Fibroblast of skin of abdomen (primary cell): ENCODE measurements around the gene RNU4-1.
A peak's percentile ranks its signal among the peaks of the same experiment; 100 is the strongest.
"Not testable (repeated sequence)": the region's sequence is repeated elsewhere in the genome, so short reads cannot be mapped to it uniquely, and the experiment has no call there.

ENCODE experiments used
- DNase-seq: peaks from one replicate; pipeline ENCODE4 v3.0.0-alpha.2; 2013

Gene RNU4-1

GRCh38 chr12:120258323-120258896 is 34.6 kb downstream of the RNU4-1 start:
- DNase-seq, result no peak

DNA sequence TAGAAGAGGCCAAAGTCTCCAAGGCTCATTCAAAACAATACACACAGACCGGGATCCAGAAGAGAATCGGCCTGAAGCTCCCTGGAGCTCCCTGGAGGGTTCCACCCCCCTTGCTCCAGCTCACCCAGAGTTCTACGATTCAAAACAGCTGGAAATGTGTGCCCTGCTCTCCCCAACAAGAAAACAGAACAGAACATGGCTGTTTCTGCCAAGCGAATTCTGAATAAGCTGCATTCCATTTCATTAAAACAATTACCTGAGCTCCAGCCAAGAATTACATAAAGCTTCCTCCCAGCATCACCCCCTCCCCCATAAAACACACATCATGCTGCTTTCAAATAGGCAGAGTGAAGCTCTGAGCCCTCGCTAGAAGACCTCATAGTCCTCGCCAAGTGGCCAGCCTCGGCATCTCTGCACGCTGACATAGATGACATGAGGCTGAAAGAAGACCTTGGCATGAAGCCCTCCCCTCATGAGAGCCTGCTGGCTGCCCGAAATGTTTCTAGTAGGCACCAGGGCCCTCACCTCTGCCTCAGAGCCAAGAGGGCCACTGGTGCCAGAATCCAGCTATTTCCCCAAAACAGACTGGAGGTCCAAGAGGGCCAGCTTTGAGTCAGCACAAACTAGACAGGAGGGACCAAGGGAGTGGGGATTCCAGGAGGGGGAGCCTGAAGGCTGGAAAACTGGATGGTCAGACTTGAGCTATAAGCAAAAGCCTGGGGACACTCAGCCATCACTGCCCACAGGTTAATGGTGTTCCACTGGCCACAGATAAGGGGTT is 35.8 kb downstream of the RNU4-1 start:
- peak; percentile 96 for DNase-seq

DNA sequence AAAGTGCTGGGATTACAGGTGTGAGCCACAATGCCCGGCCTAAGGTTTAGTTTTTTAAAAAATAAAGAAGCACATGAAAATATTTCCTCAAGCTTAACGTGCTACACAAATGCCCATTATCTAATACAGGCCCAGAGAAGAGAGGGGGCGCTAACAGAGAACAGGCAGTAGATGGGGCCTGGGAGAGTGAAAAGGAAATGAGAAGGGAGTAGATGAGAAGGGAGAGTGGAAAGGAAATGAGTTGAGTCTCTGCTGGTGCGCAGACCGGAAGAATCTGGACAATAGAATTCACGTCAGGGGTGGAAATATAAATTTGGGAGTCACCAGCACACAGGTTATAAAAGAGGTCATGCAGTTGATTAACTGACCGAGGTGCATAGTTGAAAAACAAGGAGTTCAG is 38.2 kb downstream of the RNU4-1 start:
- DNase-seq, result no peak

GRCh38 chr12:120253313-120253712 is 39.7 kb downstream of the RNU4-1 start:
- not testable (repeated sequence) for DNase-seq

DNA sequence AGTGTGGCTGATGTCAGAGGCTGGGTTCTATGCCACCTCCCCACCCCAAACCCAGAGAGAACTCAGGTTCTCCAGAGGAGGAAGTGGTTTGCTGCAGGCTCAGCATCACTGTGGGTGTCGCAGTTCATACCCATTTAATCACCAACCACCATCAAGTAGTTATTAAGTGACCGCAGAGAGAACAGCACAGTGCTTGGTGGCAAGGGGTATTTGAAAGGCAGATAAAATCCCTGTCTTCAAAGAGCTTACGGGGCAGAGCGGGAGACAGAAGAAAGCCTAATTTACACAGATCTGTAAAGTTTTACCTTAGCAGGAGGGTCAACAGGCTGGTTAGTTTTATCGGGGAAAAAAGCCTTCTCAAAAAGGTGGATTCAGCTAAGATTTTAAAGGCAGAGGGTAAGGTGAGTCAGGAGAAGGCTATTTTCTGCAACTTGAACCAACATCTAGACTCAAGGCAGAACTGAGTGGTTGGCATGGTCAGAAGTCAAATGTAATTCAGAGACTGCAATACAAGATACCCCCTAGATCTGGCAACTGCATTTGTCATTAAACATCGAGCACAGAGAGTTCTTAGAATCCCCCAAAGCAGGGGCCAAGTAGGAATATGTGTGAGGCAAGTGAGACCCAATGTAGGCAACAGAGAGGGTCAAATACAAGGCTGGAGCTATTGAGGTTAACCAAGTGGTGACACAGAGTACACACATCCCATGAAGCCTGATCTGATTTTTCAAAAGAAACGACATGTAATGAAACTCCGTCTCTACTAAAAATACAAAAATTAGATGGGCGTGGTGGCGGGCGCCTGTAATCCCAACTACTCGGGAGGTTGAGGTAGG is 40.7 kb downstream of the RNU4-1 start:
- DNase-seq, result no peak

DNA sequence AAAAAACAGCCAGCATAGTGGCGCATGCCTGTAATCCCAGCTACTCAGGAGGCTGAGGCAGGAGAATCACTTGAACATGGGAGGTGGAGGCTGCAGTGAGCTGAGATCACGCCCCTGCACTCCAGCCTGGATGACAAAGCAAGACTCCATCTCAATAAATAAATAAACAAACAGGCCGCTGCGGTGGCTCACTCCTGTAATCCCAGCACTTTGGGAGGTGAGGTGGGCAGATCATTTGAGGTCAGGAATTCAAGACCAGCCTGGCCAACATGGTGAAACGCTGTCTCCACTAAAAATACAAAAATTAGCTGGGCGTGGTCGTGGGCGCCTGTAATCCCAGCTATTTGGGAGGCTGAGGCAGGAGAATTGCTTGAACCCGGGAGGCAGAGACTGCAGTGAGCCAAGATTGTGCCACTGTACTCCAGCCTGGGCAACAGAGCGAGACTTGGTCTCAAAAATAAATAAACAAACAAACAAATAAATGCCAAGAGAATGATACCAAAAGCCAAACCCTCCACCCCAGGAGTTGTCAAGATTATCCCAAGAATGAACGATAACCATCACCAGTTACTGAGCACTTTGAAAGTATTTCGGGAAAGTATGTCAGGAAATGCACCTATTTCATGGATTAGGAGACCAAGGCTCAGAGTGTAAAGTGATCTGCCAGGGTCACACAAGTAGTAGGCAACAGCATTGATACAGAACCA is 41.5 kb downstream of the RNU4-1 start:
- DNase-seq, result not testable (repeated sequence)

- no peak for DNase-seq
Measured at GRCh38 chr12:120249875-120250795, 42.9 kb downstream of the RNU4-1 start.

DNA sequence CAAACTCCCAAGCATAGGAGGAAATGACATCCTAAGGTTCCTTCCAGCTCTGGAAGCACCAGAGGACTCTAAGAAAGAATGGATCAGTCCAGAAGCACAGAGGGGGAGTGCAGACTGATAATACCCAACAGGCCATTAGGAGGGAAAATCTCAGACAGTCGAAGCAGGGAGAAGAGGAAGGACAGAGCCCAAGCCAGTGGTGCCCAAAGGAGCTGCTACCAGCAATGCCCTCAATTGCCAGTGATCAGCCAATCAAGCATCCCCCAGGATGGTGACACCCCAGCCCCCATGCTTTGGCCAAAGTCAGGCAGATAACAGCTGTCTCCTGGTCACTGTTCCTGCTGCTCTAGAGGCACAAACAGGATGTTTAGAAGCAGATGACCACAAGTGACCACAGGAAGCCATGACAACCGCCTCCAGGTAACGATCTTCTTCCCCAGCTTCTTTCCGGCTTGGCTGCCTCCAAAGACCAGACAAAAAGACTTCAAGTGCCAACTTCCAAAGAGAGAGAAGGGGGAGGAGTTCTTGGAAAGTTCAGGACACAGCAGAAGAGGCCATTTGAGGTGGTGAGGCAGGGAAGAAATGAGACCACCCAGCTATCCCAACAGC is 43.7 kb downstream of the RNU4-1 start:
- DNase-seq, result no peak

- DNase-seq, result peak; percentile 77
Measured at GRCh38 chr12:120247621-120248030, 45.4 kb downstream of the RNU4-1 start.

DNA sequence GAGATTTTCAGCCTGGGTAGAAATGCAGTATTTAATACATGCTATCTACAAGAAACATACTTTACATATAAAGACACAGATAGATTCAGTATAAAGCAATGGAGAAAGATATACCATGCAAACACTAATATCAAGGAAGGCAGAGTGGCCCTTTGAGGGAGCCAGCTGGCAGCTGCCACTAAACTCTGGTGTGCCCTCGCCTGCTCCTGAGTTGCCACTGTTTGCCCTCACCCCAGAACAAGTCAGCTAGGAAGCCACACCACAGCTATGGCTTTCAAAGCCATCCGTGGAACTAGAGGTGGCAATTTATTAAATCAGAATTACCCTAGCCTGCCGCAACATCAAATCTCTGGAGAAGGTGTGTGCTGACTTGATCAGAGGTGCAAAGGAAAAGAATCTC is 45.9 kb downstream of the RNU4-1 start:
- no peak for DNase-seq

- not testable (repeated sequence) for DNase-seq
Measured at GRCh38 chr12:120246705-120247104, 46.3 kb downstream of the RNU4-1 start.
